Fibroblast of gingiva (primary cell): ENCODE data around the gene SOCS1.
A peak's percentile ranks its signal among the peaks of the same experiment; 100 is the strongest.
"Not testable (repeated sequence)": the region's sequence is repeated elsewhere in the genome, so short reads cannot be mapped to it uniquely, and the experiment has no call there.

ENCODE experiments used
- DNase-seq: peaks from one replicate; pipeline ENCODE4 v3.0.0-alpha.2; 2011; ENCODE audit warnings: low read depth

The SOCS1 gene

DNA sequence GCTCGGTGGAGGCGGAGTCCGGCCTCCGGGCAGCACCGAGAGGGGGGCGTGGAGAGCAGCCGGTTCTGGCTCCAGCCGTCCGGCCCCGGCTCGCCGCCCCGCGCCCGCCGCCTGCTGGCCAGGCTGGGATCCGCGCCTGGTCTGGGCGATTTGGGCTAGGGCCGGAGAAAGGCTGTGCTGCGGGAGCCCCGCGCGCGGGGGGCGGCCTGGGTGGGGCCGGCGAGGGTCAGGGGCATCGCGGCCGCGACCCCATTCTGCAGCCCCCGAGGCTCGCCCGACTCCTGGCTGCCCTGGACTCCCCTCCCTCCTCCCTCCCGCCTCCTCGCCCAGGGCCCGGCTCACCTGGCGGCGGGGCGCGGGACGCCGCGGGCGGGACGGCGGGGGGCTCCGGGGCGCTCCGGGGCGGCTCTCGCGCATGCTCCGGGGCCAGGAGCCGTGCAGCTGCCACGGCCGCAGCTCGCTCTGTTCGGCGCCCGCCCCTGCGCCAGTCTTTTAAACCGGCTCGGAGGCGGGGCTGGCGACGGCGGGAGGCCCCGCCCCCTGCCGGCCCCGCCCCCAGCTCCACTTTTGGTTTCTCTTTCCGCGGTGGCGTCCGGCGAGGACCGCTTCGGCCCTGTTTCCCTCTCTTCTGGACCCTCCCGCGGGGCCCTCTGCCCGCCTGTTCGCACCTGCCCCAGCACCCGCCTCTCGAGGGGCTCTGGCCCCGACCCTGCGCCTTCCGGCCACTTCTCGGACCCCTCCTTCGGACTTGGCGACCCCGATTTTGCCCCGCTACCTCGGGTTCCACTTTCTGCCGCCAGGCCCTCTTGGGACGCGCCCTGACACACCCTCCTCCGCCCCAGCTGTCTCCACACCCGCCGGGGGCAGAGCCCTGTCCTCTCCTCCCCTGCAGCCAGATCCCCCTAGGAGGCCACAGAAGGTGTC is at the start of gene SOCS1:
Gene SOCS1 (minus strand): TSS at position 468 of the 924 bp plus-strand sequence. CDS start 726 bp downstream, outside the sequence.
- peak; percentile 87 for DNase-seq

DNA sequence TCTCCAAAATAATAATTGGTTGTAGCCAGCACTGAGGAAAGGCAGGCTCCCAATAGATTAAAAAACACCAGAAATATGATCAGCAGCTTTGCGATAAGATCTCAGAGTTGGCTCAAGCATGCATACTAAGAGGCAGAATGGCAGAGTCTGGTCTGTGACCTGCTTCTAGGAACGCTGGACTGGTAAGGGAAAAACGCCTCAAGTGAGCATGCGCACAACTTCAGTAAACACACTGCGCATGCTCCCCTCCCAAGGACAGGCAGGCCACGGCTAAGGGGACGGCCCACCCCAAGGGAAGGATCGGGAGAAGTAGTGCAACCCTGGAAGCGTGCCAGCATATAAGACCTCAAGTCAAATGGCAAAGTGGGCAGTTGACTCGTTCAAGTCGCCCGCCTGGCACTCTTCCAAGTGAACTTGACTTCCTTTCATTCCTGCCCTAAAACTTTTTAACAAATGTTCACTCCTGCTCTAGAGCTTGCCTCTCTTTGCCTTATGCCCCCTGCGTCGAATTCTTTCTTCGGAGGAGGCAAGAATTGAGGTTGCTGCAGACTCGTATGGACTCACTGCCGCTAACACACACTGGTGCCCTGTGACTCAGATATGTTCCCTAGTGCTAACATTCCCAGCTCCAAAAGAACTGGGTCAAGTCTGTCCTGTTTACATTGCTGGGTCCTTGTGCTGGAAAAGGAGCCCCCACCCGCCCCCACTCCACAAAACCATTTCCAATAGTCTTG is 47.6 kb upstream of the SOCS1 start:
- DNase-seq = no peak

DNA sequence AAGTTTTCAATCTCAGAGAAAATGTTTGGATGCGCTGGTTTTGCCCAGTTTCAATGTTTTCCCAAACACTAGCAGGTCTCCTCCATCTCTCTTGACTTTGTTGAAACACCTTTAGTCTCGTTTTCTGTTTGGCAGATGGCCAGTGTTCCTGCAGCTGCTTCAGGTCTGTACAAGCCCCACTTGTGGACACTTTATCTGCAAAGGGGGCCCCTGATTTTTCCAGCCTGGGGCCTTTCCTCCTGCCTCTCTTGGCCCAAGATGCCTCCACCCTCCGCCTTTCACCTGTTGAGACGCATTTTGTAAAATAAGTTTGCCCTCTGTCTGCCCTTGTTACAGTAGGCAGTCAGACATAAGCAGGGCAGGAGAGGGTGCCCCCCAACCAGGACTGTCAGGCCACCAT is 47.0 kb upstream of the SOCS1 start:
- no peak for DNase-seq

GRCh38 chr16:11301645-11302501 is 45.9 kb upstream of the SOCS1 start:
- DNase-seq = no peak

DNA sequence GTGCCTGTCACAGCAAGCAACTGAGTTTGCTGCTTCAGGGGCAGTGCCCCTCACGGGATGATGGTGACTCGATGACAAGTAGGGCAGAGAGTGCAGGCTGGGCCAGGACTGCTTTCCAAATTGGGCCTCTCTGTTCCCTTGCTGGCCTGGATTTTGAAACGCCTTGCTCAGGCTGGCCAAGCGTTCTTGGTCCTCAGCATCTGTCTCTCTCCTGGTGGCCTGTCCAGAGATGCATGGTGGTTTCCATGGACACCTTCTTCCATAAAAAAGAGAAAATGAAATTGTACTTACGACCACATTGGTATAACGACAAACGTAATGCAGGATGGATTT is 44.5 kb upstream of the SOCS1 start:
- no peak for DNase-seq

- no peak for DNase-seq
Observed at GRCh38 chr16:11299865-11300559, 44.0 kb upstream of the SOCS1 start.

DNA sequence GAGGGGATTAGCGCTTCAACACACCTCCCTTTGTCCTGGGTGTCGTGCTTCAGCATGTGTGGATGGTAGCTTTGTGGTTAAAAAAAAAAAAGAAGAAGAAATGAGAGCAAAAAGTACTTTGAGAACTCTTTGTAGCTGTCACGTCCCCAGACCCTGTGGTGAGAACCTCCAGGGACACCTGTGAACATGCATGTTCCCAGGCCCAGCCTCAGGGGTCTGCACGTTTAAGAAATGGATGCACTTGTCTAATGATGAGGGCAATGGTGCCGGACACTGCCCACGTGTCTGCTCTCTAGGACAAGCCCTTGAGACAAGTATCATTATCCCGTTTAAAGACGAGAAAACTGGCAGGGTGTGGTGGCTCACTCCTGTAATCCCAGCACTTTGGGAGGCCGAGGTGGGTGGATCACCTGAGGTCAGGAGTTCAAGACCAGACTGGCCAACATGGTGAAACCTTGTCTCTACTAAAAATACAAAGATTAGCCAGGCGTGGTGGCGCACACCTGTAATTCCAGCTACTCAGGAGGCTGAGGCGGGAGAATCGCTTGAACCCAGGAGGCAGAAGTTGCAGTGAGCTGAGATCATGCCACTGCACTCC is 43.0 kb upstream of the SOCS1 start:
- DNase-seq = not testable (repeated sequence)

GRCh38 chr16:11298143-11298900 is 42.3 kb upstream of the SOCS1 start:
- no peak for DNase-seq

DNA sequence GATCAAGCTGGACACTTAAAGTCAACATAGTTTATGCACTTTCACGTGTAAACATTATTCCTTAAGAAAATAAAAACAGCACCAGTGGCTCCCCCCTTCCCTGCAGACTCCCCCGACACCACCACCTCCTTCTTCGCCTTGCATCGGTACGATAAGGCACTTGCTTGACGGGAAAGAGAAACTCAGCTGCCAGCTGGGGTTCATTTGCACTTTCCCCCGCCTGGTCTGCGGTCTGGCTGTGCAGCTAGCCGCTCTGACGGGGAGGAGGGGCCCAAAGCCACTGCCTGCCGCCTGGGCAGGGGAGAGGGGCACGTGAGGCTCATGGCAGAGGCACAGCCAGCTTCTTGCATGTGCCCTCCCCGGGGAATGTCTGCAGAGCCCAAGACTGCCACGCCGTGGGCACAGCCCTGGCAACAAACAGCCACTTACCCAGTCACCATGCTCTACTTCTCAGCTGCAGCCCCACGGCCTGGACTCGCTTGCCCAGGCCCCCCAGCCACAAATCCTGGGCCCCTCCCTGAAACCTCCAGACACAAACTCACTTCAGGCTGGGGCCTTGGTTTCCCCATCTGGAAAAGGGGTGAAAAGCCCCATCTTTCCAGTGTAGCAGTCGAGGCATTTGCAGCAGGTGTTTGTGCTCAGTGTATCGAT is 41.6 kb upstream of the SOCS1 start:
- peak; percentile 87 for DNase-seq

GRCh38 chr16:11296706-11297491 is 40.9 kb upstream of the SOCS1 start:
- DNase-seq = no peak

DNA sequence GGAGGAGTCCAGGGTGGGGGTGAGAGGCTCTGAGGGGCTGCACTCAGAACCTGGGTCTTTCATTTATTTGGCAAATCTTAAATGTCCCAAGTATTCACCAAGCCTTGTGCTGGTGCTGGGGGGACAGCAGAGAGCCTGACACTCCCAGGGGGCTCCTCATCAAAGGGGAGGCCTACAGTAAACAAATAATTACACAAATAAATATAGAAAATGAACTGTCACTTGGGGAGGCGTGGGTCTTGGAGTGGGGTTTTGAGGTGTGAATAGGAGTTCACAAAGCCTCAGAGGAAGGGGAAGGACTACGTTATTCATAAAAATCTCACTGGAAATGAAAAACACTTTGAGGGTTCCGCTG is 40.3 kb upstream of the SOCS1 start:
- DNase-seq = no peak

GRCh38 chr16:11295672-11296071 is 39.7 kb upstream of the SOCS1 start:
- DNase-seq = no peak

DNA sequence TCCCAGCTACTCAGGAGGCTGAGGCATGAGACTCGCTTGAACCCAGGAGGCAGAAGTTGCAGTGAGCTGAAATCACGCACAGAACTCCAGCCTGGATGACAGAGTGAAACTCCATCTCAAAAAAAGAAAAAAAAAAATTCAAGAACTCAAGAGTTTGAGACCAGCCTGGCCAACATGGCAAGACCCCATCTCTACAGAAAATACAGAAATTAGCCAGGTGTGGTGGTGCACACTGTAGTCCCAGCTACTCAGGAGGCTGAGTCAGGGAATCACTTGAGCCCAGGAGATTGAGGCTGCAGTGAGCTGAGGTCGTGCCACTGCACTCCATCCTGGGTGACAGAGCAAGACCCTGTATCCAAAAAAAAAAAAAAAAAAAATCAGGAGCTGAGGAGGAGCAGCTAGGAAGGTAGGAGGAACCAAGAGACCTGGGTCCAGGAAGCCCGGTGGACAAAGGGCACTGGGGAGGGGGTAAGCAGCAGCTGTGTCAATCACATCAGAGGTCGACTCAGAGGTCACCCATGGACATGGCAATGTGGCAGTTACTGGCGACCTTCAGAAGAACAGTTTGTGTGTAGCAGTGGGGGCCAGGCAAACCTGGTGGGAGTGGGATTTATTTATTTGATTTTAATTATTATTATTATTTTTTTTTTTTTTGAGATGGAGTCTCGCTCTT is 36.2 kb upstream of the SOCS1 start:
- no peak for DNase-seq

DNA sequence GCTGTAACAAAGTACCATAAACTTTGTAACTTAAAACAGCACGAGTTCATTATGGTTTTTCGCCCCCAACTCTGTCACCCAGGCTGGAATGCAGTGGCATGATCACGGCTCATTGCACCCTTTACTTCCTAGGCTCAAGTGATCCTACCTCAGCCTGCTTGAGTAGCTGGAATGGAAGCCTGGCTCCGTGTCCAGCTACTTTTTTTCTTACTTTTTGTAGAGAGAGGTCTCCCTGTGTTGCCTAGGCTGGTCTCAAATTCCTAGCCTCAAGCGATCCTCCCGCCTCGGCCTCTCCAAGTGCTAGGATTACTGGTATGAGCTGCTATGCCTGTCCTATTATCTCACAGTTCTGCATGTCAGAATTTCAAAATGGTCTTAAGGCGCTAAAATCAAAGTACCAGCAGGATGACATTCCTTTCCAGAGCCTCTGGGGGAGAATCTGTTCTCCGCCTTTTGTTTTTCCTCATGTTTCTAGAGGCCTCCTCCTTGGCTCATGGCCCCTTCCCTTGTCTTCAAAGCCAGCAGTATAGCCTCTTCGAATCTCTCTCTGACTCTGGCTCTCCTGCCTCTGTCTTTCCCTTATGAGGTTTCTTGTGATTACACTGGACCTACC is 35.2 kb upstream of the SOCS1 start:
- no peak for DNase-seq

DNA sequence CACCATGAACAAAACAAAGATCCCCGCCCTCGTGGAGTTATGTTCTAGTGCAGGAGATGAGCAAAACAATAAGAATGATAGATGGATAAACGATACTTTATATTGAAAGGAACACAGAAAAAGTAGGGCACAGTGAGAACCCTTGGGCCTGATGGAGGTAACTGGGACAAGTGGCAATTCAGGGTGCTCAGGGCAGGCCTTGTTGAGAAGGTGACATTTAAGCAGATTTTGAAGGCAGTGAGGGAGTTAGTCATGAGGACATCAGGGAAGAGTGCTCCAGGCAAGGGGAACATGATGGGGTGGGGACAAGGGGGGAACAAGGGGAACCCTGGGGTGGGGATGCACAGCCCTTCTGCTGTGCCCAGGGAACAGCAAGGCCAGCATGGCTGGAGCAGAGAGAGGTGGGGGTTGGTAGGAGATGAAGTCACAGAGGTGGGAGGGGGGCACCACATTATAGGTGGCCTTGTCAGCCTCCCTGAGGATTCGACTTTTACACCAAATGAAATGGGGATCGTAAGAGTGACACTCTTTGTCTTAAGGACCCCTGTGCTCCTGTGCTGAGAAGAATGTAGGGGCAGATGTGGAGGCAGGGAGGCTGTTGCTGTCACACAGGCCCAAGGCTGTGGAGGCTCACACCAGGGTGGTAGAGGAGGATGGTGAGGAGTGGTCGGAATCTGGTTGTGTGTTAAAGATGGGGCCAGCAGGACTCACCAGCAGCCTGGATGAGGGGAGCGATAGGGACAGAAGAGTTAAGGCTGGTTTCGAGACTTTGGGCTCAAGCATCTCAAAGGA is 34.3 kb upstream of the SOCS1 start:
- no peak for DNase-seq

- not testable (repeated sequence) for DNase-seq
Observed at GRCh38 chr16:11289696-11290095, 33.7 kb upstream of the SOCS1 start.

DNA sequence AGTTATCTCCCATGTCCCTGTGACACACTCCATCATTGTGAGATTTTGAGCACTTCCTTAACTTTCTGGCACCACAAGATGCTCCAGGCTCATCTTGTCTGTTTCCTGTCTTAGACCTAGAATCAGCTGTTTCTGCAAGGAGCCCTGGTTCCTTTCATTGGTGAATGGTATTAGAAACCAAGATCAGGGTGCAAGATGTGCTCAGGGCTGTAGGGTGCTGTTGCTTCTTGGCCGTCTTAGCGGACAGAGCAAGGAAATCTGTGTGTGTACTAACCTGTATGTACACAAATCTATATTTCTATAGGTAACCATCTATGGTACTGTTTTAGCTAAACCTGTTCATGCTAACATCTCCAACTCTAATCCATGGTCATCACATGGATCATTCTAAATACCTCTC is 33.2 kb upstream of the SOCS1 start:
- no peak for DNase-seq
